Keratinocyte (primary cell): ENCODE data around the gene SEMA3E. TPM values are rescaled to one million over a fixed set of nuclear protein-coding genes. Genes with fewer than 3 reads are reported as not detected.

Source experiments
- DNase-seq: peaks from one replicate; pipeline ENCODE4 v3.0.0-alpha.2; 2011; ENCODE audit warnings: low read depth, missing footprints, low spot score
- FAIRE-seq: peaks from 2 replicates; lab custom pipeline; 2011; peaks lifted over from hg19 to GRCh38; lab: Jason Lieb, UNC
- H2AFZ ChIP-seq: 2 replicates; pipeline ENCODE4 v1.6.0; 2012; ENCODE audit warnings: low read length, control low read depth, inconsistent platforms; ENCODE audit not compliant: control insufficient read depth
- H3K27ac ChIP-seq: 2 replicates; pipeline ENCODE4 v1.5.1; 2011; ENCODE audit warnings: low read length; ENCODE audit not compliant: control insufficient read depth, insufficient read depth
- H3K27me3 ChIP-seq: 3 replicates; pipeline ENCODE4 v1.6.0; 2011; ENCODE audit warnings: low read length; ENCODE audit not compliant: control insufficient read depth, insufficient read depth; ENCODE audit errors: extremely low read depth
- H3K36me3 ChIP-seq, 2 experiments: 2 replicates in 1 of 2; 3 replicates in 1 of 2; pipeline ENCODE4 v1.5.1; 2011; ENCODE audit warnings: low read length in 2 of 2, mild to moderate bottlenecking in 1 of 2; ENCODE audit not compliant: control insufficient read depth in 2 of 2, insufficient read depth in 2 of 2; ENCODE audit errors: extremely low read depth in 1 of 2
- H3K4me1 ChIP-seq: 3 replicates; pipeline ENCODE4 v1.5.1; 2011; ENCODE audit warnings: low read length; ENCODE audit not compliant: control insufficient read depth, insufficient read depth; ENCODE audit errors: extremely low read depth
- H3K4me2 ChIP-seq: 3 replicates; pipeline ENCODE4 v1.6.0; 2011; ENCODE audit warnings: low read depth, low read length; ENCODE audit not compliant: control insufficient read depth, insufficient read depth; ENCODE audit errors: extremely low read depth
- H3K4me3 ChIP-seq, 3 experiments: fragments of 200-600 bp in 1 of 3; sonication (generic) in 1 of 3; 2 replicates in 2 of 3; 3 replicates in 1 of 3; pipeline ENCODE4 v1.5.1; 2011 to 2016; ENCODE audit warnings: low read length in 3 of 3, mild to moderate bottlenecking in 3 of 3, control low read depth in 2 of 3, inconsistent platforms in 1 of 3, low read depth in 1 of 3, mixed read lengths in 1 of 3, mixed run types in 1 of 3, moderate library complexity in 1 of 3; ENCODE audit not compliant: control insufficient read depth in 2 of 3, insufficient read depth in 2 of 3; ENCODE audit errors: extremely low read depth in 1 of 3
- H3K79me2 ChIP-seq: 2 replicates; pipeline ENCODE4 v1.6.0; 2012; ENCODE audit warnings: low read length; ENCODE audit not compliant: control insufficient read depth, insufficient read depth
- H3K9ac ChIP-seq: 3 replicates; pipeline ENCODE4 v1.6.0; 2011; ENCODE audit warnings: low read length; ENCODE audit not compliant: control insufficient read depth, insufficient read depth; ENCODE audit errors: extremely low read depth
- H3K9me1 ChIP-seq: 3 replicates; pipeline ENCODE4 v1.6.0; 2011; ENCODE audit warnings: low read length; ENCODE audit not compliant: control insufficient read depth, insufficient read depth; ENCODE audit errors: extremely low read depth
- H3K9me3 ChIP-seq: 2 replicates; pipeline ENCODE4 v1.5.1; 2012; ENCODE audit warnings: low read depth, low read length; ENCODE audit not compliant: control insufficient read depth
- H4K20me1 ChIP-seq: 3 replicates; pipeline ENCODE4 v1.6.0; 2011; ENCODE audit warnings: low read length; ENCODE audit not compliant: control insufficient read depth, insufficient read depth; ENCODE audit errors: extremely low read depth
- EZH2 ChIP-seq: IDR thresholded peaks from one replicate; pipeline ENCODE4 v1.6.1; 2012; ENCODE audit warnings: inconsistent platforms, mild to moderate bottlenecking, low read length, moderate library complexity
- dilution Hi-C: fragments of 300-500 bp; cut with MboI; formaldehyde crosslinking; loops from one replicate; pipeline ENCODE4 v1.7.0; 2020; ENCODE audit warnings: low sequenced_read_pairs; ENCODE audit not compliant: extremely low pct_ligation_motif_present
- polyA plus RNA-seq, 5 experiments: library from polyadenylated mRNA; depleted of rRNA in 3 of 5; stranded (reverse) in 3 of 5; stranded (forward) in 1 of 5; unstranded in 1 of 5; fragments of >200 nt; gene quantifications; 1 replicate in 1 of 5; 2 replicates in 3 of 5; 3 replicates in 1 of 5; pipeline versions ENCODE4 v1.2.1 to v1.2.3, GENCODE V29; 2011 to 2012; ENCODE audit warnings: missing spikeins in 2 of 5, low read depth in 1 of 5, low replicate concordance in 1 of 5
- TF ChIP-seq, protein P1 (sequence below), 3 experiments: IDR thresholded peaks in 1 of 3; conservative IDR thresholded peaks in 1 of 3; optimal IDR thresholded peaks in 1 of 3; 2 replicates in 2 of 3; 3 replicates in 1 of 3; pipeline versions ENCODE3 to v1.5.1; 2011; ENCODE audit warnings: low read length in 3 of 3, mild to moderate bottlenecking in 3 of 3, moderate library complexity in 2 of 3, control low read depth in 1 of 3, inconsistent platforms in 1 of 3; ENCODE audit not compliant: insufficient read depth in 2 of 3; ENCODE audit errors: extremely low read depth in 1 of 3

Gene SEMA3E
- polyA plus RNA-seq, 1 donor (not counting 4 experiments of a cell fraction or from before 2014, with no cell fraction given): 0.21 TPM

DNA sequence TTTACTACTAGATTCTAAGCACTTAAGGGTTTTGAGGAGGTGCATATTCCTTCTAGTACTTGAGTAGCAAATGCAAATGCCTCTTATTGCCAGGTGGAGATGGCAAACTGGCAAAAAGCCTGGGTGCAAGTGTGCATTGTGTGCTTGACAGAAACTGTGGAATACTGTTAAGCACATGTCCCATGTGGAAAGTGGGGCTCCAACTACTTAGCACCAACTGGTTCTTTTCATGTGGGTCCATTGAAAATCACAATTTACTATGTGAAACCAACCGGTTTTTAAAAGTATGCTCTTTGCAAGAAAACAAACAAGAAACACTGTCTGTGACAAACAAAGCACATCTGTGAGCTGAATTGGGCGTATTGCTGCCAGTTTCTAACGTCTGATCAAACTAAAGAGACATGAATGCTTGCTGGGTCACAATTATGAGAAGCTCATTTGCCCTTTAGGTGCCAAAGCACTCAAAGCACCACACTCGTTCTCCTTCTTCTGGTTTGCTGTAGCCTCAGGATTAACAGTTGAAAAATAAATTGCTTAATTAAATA, 197.4 kb downstream of the SEMA3E start:
- Histone ChIP-seq H3K36me3 (no peaks in the 10 kb centered on the region), H3K27me3 (no peaks in the 10 kb centered on the region), H3K79me2 (no peaks in the 10 kb centered on the region), H2AFZ (no peak overlapping the region), H3K4me2 (no peak overlapping the region), H3K27ac (no peak overlapping the region), H3K9ac (no peak overlapping the region), H3K4me1 (no peaks in the 10 kb centered on the region), H4K20me1 (no peaks in the 10 kb centered on the region), H3K4me3 (no peak overlapping the region), H3K9me1 (no peaks in the 10 kb centered on the region), H3K9me3 (no peaks in the 10 kb centered on the region)
- DNase-seq (no peak), FAIRE-seq (no peak)
- dilution Hi-C loops: no loop called here
- TF ChIP-seq, protein P1, sequence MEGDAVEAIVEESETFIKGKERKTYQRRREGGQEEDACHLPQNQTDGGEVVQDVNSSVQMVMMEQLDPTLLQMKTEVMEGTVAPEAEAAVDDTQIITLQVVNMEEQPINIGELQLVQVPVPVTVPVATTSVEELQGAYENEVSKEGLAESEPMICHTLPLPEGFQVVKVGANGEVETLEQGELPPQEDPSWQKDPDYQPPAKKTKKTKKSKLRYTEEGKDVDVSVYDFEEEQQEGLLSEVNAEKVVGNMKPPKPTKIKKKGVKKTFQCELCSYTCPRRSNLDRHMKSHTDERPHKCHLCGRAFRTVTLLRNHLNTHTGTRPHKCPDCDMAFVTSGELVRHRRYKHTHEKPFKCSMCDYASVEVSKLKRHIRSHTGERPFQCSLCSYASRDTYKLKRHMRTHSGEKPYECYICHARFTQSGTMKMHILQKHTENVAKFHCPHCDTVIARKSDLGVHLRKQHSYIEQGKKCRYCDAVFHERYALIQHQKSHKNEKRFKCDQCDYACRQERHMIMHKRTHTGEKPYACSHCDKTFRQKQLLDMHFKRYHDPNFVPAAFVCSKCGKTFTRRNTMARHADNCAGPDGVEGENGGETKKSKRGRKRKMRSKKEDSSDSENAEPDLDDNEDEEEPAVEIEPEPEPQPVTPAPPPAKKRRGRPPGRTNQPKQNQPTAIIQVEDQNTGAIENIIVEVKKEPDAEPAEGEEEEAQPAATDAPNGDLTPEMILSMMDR (optimal IDR thresholded peaks at IDR 0.05 in 1 of 3, IDR thresholded peaks at IDR 0.05 in 1 of 3, conservative IDR thresholded peaks at IDR 0.05 in 1 of 3; ENCODE audit: extremely low read depth in 1 of 3, insufficient read depth in 2 of 3, low read length in 3 of 3): no peak
- TF ChIP-seq EZH2: no peak

DNA sequence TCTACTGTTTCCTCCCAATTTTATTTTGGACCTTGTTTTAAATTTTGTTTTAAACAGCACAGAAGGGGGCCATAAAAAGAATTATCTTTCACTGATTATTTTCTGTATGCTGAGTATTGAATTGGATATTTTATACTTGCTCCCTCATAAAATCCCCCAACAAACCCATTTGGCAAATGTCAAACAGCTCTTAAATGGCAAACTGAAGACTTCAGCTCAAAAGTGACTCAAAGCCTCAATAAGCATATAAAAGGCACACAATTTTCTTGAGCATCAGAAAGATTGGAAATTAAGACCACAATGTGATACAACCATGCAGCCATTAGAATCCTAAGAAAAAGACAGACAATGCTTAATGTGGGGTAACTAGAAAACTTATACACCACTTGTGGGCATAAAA, 199.2 kb downstream of the SEMA3E start:
- TF ChIP-seq EZH2: no peak
- TF ChIP-seq, protein P1 (optimal IDR thresholded peaks at IDR 0.05 in 1 of 3, IDR thresholded peaks at IDR 0.05 in 1 of 3, conservative IDR thresholded peaks at IDR 0.05 in 1 of 3; ENCODE audit: extremely low read depth in 1 of 3, insufficient read depth in 2 of 3, low read length in 3 of 3): no peak
- Histone ChIP-seq H3K4me2 (no peak overlapping the region), H2AFZ (no peak overlapping the region), H3K9me3 (no peaks in the 10 kb centered on the region), H3K9ac (no peak overlapping the region), H3K4me3 (no peak overlapping the region), H4K20me1 (no peaks in the 10 kb centered on the region), H3K36me3 (no peaks in the 10 kb centered on the region), H3K27ac (no peak overlapping the region), H3K79me2 (no peaks in the 10 kb centered on the region), H3K27me3 (no peaks in the 10 kb centered on the region), H3K4me1 (no peaks in the 10 kb centered on the region), H3K9me1 (no peaks in the 10 kb centered on the region)
- FAIRE-seq: no peak
- dilution Hi-C loops: no loop called here
- DNase-seq: no peak
